Measurements from ENCODE around the gene SPA17.

DNA sequence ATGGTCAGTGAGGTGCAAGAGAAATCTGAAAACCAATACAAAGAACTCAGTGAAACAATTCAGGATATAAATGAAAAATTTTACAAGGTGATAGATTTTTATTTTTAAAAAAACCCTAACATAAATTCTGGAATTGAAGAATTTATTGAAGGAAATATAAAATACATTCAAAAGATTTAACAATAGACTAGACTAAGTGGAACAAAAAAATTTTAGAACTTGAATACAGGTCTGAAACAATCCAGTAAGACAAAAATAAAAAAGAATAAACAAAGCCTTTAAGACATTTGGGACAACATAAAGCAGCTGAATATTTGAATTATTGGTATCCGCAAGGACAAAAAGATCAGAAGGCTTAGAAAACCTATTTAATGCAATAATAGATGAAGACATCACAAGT, 8.7 kb downstream of the SPA17 start:
- TF ChIP-seq POLR2AphosphoS5 (IDR thresholded peaks at IDR 0.05; ENCODE audit: low read depth, low read length) (no peak), TAF1 (IDR thresholded peaks at IDR 0.05; ENCODE audit: borderline replicate concordance, insufficient read depth, low read length) (no peak), SIN3A (IDR thresholded peaks at IDR 0.05; ENCODE audit: borderline replicate concordance, insufficient read depth, low read length) (no peak)
- TF ChIP-seq, protein P1, sequence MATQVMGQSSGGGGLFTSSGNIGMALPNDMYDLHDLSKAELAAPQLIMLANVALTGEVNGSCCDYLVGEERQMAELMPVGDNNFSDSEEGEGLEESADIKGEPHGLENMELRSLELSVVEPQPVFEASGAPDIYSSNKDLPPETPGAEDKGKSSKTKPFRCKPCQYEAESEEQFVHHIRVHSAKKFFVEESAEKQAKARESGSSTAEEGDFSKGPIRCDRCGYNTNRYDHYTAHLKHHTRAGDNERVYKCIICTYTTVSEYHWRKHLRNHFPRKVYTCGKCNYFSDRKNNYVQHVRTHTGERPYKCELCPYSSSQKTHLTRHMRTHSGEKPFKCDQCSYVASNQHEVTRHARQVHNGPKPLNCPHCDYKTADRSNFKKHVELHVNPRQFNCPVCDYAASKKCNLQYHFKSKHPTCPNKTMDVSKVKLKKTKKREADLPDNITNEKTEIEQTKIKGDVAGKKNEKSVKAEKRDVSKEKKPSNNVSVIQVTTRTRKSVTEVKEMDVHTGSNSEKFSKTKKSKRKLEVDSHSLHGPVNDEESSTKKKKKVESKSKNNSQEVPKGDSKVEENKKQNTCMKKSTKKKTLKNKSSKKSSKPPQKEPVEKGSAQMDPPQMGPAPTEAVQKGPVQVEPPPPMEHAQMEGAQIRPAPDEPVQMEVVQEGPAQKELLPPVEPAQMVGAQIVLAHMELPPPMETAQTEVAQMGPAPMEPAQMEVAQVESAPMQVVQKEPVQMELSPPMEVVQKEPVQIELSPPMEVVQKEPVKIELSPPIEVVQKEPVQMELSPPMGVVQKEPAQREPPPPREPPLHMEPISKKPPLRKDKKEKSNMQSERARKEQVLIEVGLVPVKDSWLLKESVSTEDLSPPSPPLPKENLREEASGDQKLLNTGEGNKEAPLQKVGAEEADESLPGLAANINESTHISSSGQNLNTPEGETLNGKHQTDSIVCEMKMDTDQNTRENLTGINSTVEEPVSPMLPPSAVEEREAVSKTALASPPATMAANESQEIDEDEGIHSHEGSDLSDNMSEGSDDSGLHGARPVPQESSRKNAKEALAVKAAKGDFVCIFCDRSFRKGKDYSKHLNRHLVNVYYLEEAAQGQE (IDR thresholded peaks at IDR 0.05; ENCODE audit: insufficient read depth in 1 of 2, low read depth in 2 of 2, low read length in 2 of 2), result no peak

Data from PFSK-1 (cell line).